Measurements from ENCODE around the gene CARMIL1. TPM values are rescaled to one million over a fixed set of nuclear protein-coding genes. Genes with fewer than 3 reads are reported as not detected.

CARMIL1 gene
- total and polyA plus RNA-seq, 4 donors = 22.9 to 41.0 (median 38.4) TPM

GRCh38 chr6:25489399-25489798 lies 210.2 kb downstream of the CARMIL1 start:
- Histone ChIP-seq H3K27ac (ENCODE audit: low read depth, low read length) (no peak overlapping the region), H3K4me1 (ENCODE audit: control insufficient read depth, insufficient read depth, low read length) (peaks cover 6% of the 10 kb centered on the region), H3K4me3 (ENCODE audit: low read depth, low read length) (no peak overlapping the region), H3K27me3 (ENCODE audit: control insufficient read depth, insufficient read depth, low read length) (no peaks in the 10 kb centered on the region), H3K36me3 (ENCODE audit: control insufficient read depth, insufficient read depth, low read length) (no peaks in the 10 kb centered on the region), H3K9me3 (ENCODE audit: control insufficient read depth, insufficient read depth, low read length) (no peaks in the 10 kb centered on the region)
- no CpG with 5 or more reads among the region's 3 CpGs for WGBS (ENCODE audit: insufficient coverage)
- DNase-seq (ENCODE audit: low read depth in 4 of 6, low spot score in 6 of 6) = no peak

DNA sequence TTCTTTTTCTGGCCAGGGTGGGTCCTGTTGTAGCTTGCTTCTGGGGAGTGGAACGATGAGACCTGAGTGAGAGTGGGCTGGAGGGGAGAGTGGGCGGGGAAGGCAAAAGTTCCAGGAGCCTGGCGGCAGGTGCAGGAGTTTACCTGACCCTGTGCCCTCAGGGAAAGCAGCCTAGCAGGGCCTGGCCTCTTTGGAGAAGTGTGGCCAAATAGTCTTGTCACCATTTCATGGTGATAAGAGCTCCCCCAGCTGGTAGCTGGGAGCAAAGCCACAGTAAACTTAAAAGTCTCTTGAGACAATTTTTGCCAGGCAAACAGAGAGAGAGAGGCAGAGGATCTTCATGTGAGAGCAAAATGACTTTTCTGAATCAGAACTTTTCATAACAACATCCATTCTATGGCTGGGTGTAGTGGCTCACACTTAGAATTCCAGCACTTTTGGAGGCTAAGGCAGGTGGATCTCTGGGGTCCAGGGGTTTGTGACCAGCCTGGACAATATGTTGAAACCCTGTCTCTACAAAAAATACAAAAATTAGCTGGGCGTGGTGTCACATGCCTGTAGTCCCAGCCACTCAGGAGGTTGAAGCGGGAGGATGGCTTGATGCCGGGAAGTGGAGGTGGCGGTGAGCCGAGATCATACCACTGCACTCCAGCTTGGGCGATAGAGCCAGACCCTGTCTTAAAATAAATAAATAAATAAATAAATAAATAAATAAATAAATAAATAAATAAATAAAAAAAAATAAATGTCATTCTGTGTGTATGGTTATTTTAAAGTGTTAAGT lies 211.0 kb downstream of the CARMIL1 start:
- H3K27me3 ChIP-seq (ENCODE audit: control insufficient read depth, insufficient read depth, low read length) = no peaks in the 10 kb centered on the region
- DNase-seq (ENCODE audit: low read depth in 4 of 6, low spot score in 6 of 6) = peak in 5 of 6 donors; percentile 47 to 90 (median 68)
- H3K4me3 ChIP-seq (ENCODE audit: low read depth, low read length) = no peak overlapping the region
- WGBS (ENCODE audit: insufficient coverage) = 29% methylated on average over 3 of the region's 9 CpGs
- no peaks in the 10 kb centered on the region for H3K36me3 ChIP-seq (ENCODE audit: control insufficient read depth, insufficient read depth, low read length)
- peaks cover 6% of the 10 kb centered on the region for H3K4me1 ChIP-seq (ENCODE audit: control insufficient read depth, insufficient read depth, low read length)
- H3K9me3 ChIP-seq (ENCODE audit: control insufficient read depth, insufficient read depth, low read length) = no peaks in the 10 kb centered on the region
- no peak overlapping the region for H3K27ac ChIP-seq (ENCODE audit: low read depth, low read length)

- H3K9me3 ChIP-seq (ENCODE audit: control insufficient read depth, insufficient read depth, low read length) = no peaks in the 10 kb centered on the region
- H3K27me3 ChIP-seq (ENCODE audit: control insufficient read depth, insufficient read depth, low read length) = no peaks in the 10 kb centered on the region
- no peak for DNase-seq (ENCODE audit: low read depth in 4 of 6, low spot score in 6 of 6)
- no CpG with 5 or more reads among the region's 3 CpGs for WGBS (ENCODE audit: insufficient coverage)
- no peak overlapping the region for H3K27ac ChIP-seq (ENCODE audit: low read depth, low read length)
- no peaks in the 10 kb centered on the region for H3K36me3 ChIP-seq (ENCODE audit: control insufficient read depth, insufficient read depth, low read length)
- peaks cover 6% of the 10 kb centered on the region for H3K4me1 ChIP-seq (ENCODE audit: control insufficient read depth, insufficient read depth, low read length)
- H3K4me3 ChIP-seq (ENCODE audit: low read depth, low read length) = no peak overlapping the region
Measured at GRCh38 chr6:25492951-25493350, 213.8 kb downstream of the CARMIL1 start.

DNA sequence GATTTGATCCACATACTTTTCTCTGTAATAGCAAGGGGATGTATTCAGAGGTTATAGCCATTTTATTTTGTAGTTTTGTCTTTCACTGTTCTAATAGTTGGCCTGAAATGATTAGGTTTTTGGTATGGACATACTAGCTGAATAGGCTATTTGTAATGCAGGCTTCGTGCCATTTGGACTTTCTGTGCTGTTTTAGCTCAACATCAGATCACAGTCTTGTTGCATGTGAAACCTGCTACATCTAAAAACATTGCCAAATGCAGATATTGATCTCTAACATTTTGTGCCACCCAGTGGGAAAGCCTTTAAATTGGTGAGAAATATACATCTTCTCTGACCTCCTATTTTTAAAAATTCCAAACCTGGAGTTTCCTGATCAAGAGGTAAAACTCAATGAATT lies 215.3 kb downstream of the CARMIL1 start:
- H3K4me3 ChIP-seq (ENCODE audit: low read depth, low read length) = no peak overlapping the region
- no peak for DNase-seq (ENCODE audit: low read depth in 4 of 6, low spot score in 6 of 6)
- H3K27me3 ChIP-seq (ENCODE audit: control insufficient read depth, insufficient read depth, low read length) = no peaks in the 10 kb centered on the region
- H3K4me1 ChIP-seq (ENCODE audit: control insufficient read depth, insufficient read depth, low read length) = peaks cover 9% of the 10 kb centered on the region
- no peaks in the 10 kb centered on the region for H3K9me3 ChIP-seq (ENCODE audit: control insufficient read depth, insufficient read depth, low read length)
- H3K36me3 ChIP-seq (ENCODE audit: control insufficient read depth, insufficient read depth, low read length) = no peaks in the 10 kb centered on the region
- H3K27ac ChIP-seq (ENCODE audit: low read depth, low read length) = no peak overlapping the region
- 57% methylated on average over 1 of the region's 1 CpG for WGBS (ENCODE audit: insufficient coverage)

- no peaks in the 10 kb centered on the region for H3K9me3 ChIP-seq (ENCODE audit: control insufficient read depth, insufficient read depth, low read length)
- no peak overlapping the region for H3K27ac ChIP-seq (ENCODE audit: low read depth, low read length)
- H3K27me3 ChIP-seq (ENCODE audit: control insufficient read depth, insufficient read depth, low read length) = no peaks in the 10 kb centered on the region
- DNase-seq (ENCODE audit: low read depth in 4 of 6, low spot score in 6 of 6) = no peak
- H3K4me1 ChIP-seq (ENCODE audit: control insufficient read depth, insufficient read depth, low read length) = peaks cover 6% of the 10 kb centered on the region
- 69% methylated on average over 4 of the region's 8 CpGs for WGBS (ENCODE audit: insufficient coverage)
- H3K4me3 ChIP-seq (ENCODE audit: low read depth, low read length) = no peak overlapping the region
- no peaks in the 10 kb centered on the region for H3K36me3 ChIP-seq (ENCODE audit: control insufficient read depth, insufficient read depth, low read length)
Measured at GRCh38 chr6:25497383-25498040, 218.3 kb downstream of the CARMIL1 start.

- DNase-seq (ENCODE audit: low read depth in 4 of 6, low spot score in 6 of 6) = no peak
Measured at GRCh38 chr6:25498505-25498904, 219.3 kb downstream of the CARMIL1 start.

GRCh38 chr6:25499615-25500235 lies 220.6 kb downstream of the CARMIL1 start:
- no CpG with 5 or more reads among the region's 3 CpGs for WGBS (ENCODE audit: insufficient coverage)
- Histone ChIP-seq H3K36me3 (ENCODE audit: control insufficient read depth, insufficient read depth, low read length) (no peaks in the 10 kb centered on the region), H3K4me1 (ENCODE audit: control insufficient read depth, insufficient read depth, low read length) (peaks cover 6% of the 10 kb centered on the region), H3K27me3 (ENCODE audit: control insufficient read depth, insufficient read depth, low read length) (no peaks in the 10 kb centered on the region), H3K9me3 (ENCODE audit: control insufficient read depth, insufficient read depth, low read length) (no peaks in the 10 kb centered on the region), H3K27ac (ENCODE audit: low read depth, low read length) (no peak overlapping the region), H3K4me3 (ENCODE audit: low read depth, low read length) (no peak overlapping the region)
- DNase-seq (ENCODE audit: low read depth in 4 of 6, low spot score in 6 of 6) = peak in 3 of 6 donors; percentile 10 to 88 (median 29)

More at GRCh38 chr6:25498505-25498904, 219.3 kb downstream of the CARMIL1 start:
- no peak overlapping the region for H3K27ac ChIP-seq (ENCODE audit: low read depth, low read length)
- WGBS (ENCODE audit: insufficient coverage) = no CpG with 5 or more reads among the region's 4 CpGs
- no peaks in the 10 kb centered on the region for H3K36me3 ChIP-seq (ENCODE audit: control insufficient read depth, insufficient read depth, low read length)
- H3K4me3 ChIP-seq (ENCODE audit: low read depth, low read length) = no peak overlapping the region
- H3K27me3 ChIP-seq (ENCODE audit: control insufficient read depth, insufficient read depth, low read length) = no peaks in the 10 kb centered on the region
- H3K9me3 ChIP-seq (ENCODE audit: control insufficient read depth, insufficient read depth, low read length) = no peaks in the 10 kb centered on the region
- peaks cover 6% of the 10 kb centered on the region for H3K4me1 ChIP-seq (ENCODE audit: control insufficient read depth, insufficient read depth, low read length)

DNA sequence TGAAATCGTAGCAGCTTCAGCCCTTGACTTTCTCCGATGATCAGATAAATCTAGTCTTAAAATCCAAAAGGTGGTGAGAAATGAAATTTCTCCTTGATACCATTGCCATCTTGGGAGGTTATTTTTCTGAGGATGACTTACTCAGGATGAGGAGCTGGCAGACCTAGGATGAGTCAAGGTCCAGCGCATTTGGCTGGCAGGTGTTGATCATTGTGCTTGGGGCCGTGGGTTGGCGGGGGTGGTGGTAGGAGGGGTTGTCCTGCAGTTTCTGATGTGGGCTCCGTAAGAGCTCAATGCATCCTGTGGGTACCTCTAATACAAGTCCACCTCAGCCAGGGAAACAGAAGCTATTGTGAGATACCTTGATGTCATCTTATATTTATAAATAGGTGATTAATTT lies 224.5 kb downstream of the CARMIL1 start:
- Histone ChIP-seq H3K4me1 (ENCODE audit: control insufficient read depth, insufficient read depth, low read length) (peaks cover 6% of the 10 kb centered on the region), H3K27ac (ENCODE audit: low read depth, low read length) (no peak overlapping the region), H3K27me3 (ENCODE audit: control insufficient read depth, insufficient read depth, low read length) (no peaks in the 10 kb centered on the region), H3K9me3 (ENCODE audit: control insufficient read depth, insufficient read depth, low read length) (no peaks in the 10 kb centered on the region), H3K4me3 (ENCODE audit: low read depth, low read length) (no peak overlapping the region), H3K36me3 (ENCODE audit: control insufficient read depth, insufficient read depth, low read length) (no peaks in the 10 kb centered on the region)
- 92% methylated on average over 2 of the region's 6 CpGs for WGBS (ENCODE audit: insufficient coverage)
- DNase-seq (ENCODE audit: low read depth in 4 of 6, low spot score in 6 of 6) = no peak

DNA sequence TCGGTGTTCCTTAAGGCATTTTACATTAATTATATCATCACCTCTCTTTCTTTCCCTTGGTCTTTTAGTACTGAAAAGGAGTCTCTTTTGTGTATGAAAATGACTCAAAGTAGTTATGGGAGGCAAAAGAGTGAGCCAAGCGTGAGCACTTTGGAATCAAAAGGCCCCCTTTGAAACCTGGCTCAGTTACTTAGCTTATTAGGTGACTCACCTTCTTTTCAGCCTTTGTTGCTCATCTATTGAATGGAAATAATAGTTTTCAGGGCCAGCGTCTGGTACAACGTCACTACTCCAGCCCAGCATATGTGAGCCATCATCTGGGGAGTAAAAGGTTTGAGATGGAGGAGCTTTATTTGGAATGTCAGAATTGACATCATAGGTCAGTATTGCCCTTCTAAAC lies 225.5 kb downstream of the CARMIL1 start:
- Histone ChIP-seq H3K4me3 (ENCODE audit: low read depth, low read length) (no peak overlapping the region), H3K27me3 (ENCODE audit: control insufficient read depth, insufficient read depth, low read length) (no peaks in the 10 kb centered on the region), H3K4me1 (ENCODE audit: control insufficient read depth, insufficient read depth, low read length) (peaks cover 3% of the 10 kb centered on the region), H3K9me3 (ENCODE audit: control insufficient read depth, insufficient read depth, low read length) (no peaks in the 10 kb centered on the region), H3K36me3 (ENCODE audit: control insufficient read depth, insufficient read depth, low read length) (no peaks in the 10 kb centered on the region), H3K27ac (ENCODE audit: low read depth, low read length) (no peak overlapping the region)
- DNase-seq (ENCODE audit: low read depth in 4 of 6, low spot score in 6 of 6) = no peak
- WGBS (ENCODE audit: insufficient coverage) = no CpG with 5 or more reads among the region's 4 CpGs
